GM18861 (cell line): ENCODE results near the gene PCDH8.
"Not testable (repeated sequence)": the region's sequence is repeated elsewhere in the genome, so short reads cannot be mapped to it uniquely, and the experiment has no call there.

Source experiments
- ATAC-seq: cut with Tn5 transposase; IDR thresholded peaks from one replicate; pipeline ENCODE4 v1.9.1; 2021; ENCODE audit not compliant: unreplicated experiment

Gene PCDH8

GRCh38 chr13:52850396-52851136 is 2.1 kb upstream of the PCDH8 start:
- ATAC-seq, result no peak

- ATAC-seq, result no peak
These were observed 1.6 kb upstream of the PCDH8 start for GRCh38 chr13:52850072-52850395.

GRCh38 chr13:52849291-52850071 is 1.0 kb upstream of the PCDH8 start:
- ATAC-seq, result no peak

- no peak for ATAC-seq
These were observed 583 bp downstream of the PCDH8 start for GRCh38 chr13:52847682-52848432.

GRCh38 chr13:52847322-52847681 is 1.1 kb downstream of the PCDH8 start:
- ATAC-seq, result no peak

- no peak for ATAC-seq
These were observed 1.7 kb downstream of the PCDH8 start for GRCh38 chr13:52846567-52847321.

GRCh38 chr13:52845766-52846566 is 2.5 kb downstream of the PCDH8 start:
- ATAC-seq, result no peak

GRCh38 chr13:52845334-52845761 is 3.1 kb downstream of the PCDH8 start:
- no peak for ATAC-seq

- ATAC-seq, result no peak
These were observed 3.6 kb downstream of the PCDH8 start for GRCh38 chr13:52844836-52845235.

- no peak for ATAC-seq
These were observed 6.0 kb downstream of the PCDH8 start for GRCh38 chr13:52842441-52842840.

- no peak for ATAC-seq
These were observed 8.4 kb downstream of the PCDH8 start for GRCh38 chr13:52840066-52840465.

- ATAC-seq, result no peak
These were observed 9.9 kb downstream of the PCDH8 start for GRCh38 chr13:52838433-52839107.

- ATAC-seq, result no peak
These were observed 10.6 kb downstream of the PCDH8 start for GRCh38 chr13:52837850-52838249.

GRCh38 chr13:52835071-52835839 is 13.2 kb downstream of the PCDH8 start:
- ATAC-seq, result no peak

GRCh38 chr13:52833296-52833875 is 15.1 kb downstream of the PCDH8 start:
- no peak for ATAC-seq

- ATAC-seq, result no peak
These were observed 16.1 kb downstream of the PCDH8 start for GRCh38 chr13:52832313-52832712.

- ATAC-seq, result no peak
These were observed 17.5 kb downstream of the PCDH8 start for GRCh38 chr13:52830946-52831345.

- ATAC-seq, result no peak
These were observed 20.6 kb downstream of the PCDH8 start for GRCh38 chr13:52827839-52828238.

GRCh38 chr13:52817886-52818285 is 30.6 kb downstream of the PCDH8 start:
- ATAC-seq, result not testable (repeated sequence)
